Kidney capillary endothelial cell (primary cell): Measurements from ENCODE around the gene HCRT.
"Not testable (repeated sequence)": the region's sequence is repeated elsewhere in the genome, so short reads cannot be mapped to it uniquely, and the experiment has no call there.

Experiments
- DNase-seq: peaks from one replicate; pipeline ENCODE4 v3.0.0-alpha.2; 2018; ENCODE audit warnings: low spot score

The HCRT gene

GRCh38 chr17:42184713-42185620 lies at the start of gene HCRT:
HCRT (minus strand) TSS chr17:42185452; CDS start chr17:42185365, 87 bp downstream.
- no peak for DNase-seq

GRCh38 chr17:42233994-42234393 lies 48.7 kb upstream of the HCRT start:
- no peak for DNase-seq

GRCh38 chr17:42233156-42233555 lies 47.9 kb upstream of the HCRT start:
- DNase-seq, result no peak

GRCh38 chr17:42230225-42230624 lies 45.0 kb upstream of the HCRT start:
- no peak for DNase-seq

- no peak for DNase-seq
These were observed 42.8 kb upstream of the HCRT start for GRCh38 chr17:42227849-42228700.

- DNase-seq, result no peak
These were observed 40.4 kb upstream of the HCRT start for GRCh38 chr17:42225646-42226045.

GRCh38 chr17:42224651-42225050 lies 39.4 kb upstream of the HCRT start:
- no peak for DNase-seq

GRCh38 chr17:42221886-42222745 lies 36.9 kb upstream of the HCRT start:
- peak; percentile 55 for DNase-seq

- DNase-seq, result not testable (repeated sequence)
These were observed 34.0 kb upstream of the HCRT start for GRCh38 chr17:42219280-42219679.

- DNase-seq, result no peak
These were observed 28.9 kb upstream of the HCRT start for GRCh38 chr17:42214156-42214555.

- DNase-seq, result no peak
These were observed 27.1 kb upstream of the HCRT start for GRCh38 chr17:42212382-42212781.

- DNase-seq, result not testable (repeated sequence)
These were observed 26.7 kb upstream of the HCRT start for GRCh38 chr17:42211921-42212341.

GRCh38 chr17:42210046-42210445 lies 24.8 kb upstream of the HCRT start:
- no peak for DNase-seq

GRCh38 chr17:42206153-42206612 lies 20.9 kb upstream of the HCRT start:
- peak; percentile 65 for DNase-seq

GRCh38 chr17:42203354-42203753 lies 18.1 kb upstream of the HCRT start:
- no peak for DNase-seq

GRCh38 chr17:42202696-42203095 lies 17.4 kb upstream of the HCRT start:
- no peak for DNase-seq

- DNase-seq, result no peak
These were observed 16.9 kb upstream of the HCRT start for GRCh38 chr17:42202159-42202558.

GRCh38 chr17:42201458-42201772 lies 16.2 kb upstream of the HCRT start:
- no peak for DNase-seq

- DNase-seq, result no peak
These were observed 15.6 kb upstream of the HCRT start for GRCh38 chr17:42200706-42201457.

- no peak for DNase-seq
These were observed 14.3 kb upstream of the HCRT start for GRCh38 chr17:42199416-42200011.

- DNase-seq, result no peak
These were observed 13.6 kb upstream of the HCRT start for GRCh38 chr17:42198897-42199296.
